HEK293 (cell line): ENCODE results near the gene EPAS1.
A peak's percentile ranks its signal among the peaks of the same experiment; 100 is the strongest.

Experiments used
- CTCF ChIP-seq: fragments of 450-650 bp; formaldehyde crosslinking; IDR thresholded peaks from 2 replicates; pipeline ENCODE4 v1.5.1; 2016; ENCODE audit warnings: missing biosample characterization, missing genetic modification characterization
- SCRT2 ChIP-seq: fragments of 450-650 bp; formaldehyde crosslinking; IDR thresholded peaks from 2 replicates; pipeline ENCODE4 v1.5.1; 2016; ENCODE audit warnings: missing biosample characterization, missing genetic modification characterization
- ZIC2 ChIP-seq: fragments of 450-650 bp; formaldehyde crosslinking; IDR thresholded peaks from 2 replicates; pipeline ENCODE4 v1.5.1; 2016; ENCODE audit warnings: missing biosample characterization, missing genetic modification characterization
- ZNF280C ChIP-seq: fragments of 450-650 bp; formaldehyde crosslinking; IDR thresholded peaks from 2 replicates; pipeline ENCODE4 v1.5.1; 2016; ENCODE audit warnings: missing biosample characterization, missing genetic modification characterization
- ZNF302 ChIP-seq: fragments of 450-650 bp; formaldehyde crosslinking; IDR thresholded peaks from 2 replicates; pipeline ENCODE4 v1.5.1; 2016; ENCODE audit warnings: missing biosample characterization, missing genetic modification characterization, low read depth
- ZNF37A ChIP-seq: fragments of 450-650 bp; IDR thresholded peaks from 2 replicates; pipeline ENCODE4 v1.5.1; 2018; ENCODE audit warnings: missing biosample characterization, missing genetic modification characterization
- ZNF704 ChIP-seq: fragments of 450-650 bp; formaldehyde crosslinking; IDR thresholded peaks from 2 replicates; pipeline ENCODE4 v1.5.1; 2016; ENCODE audit warnings: missing biosample characterization, missing genetic modification characterization
- TF ChIP-seq, protein P1 (sequence below): IDR thresholded peaks from 2 replicates; pipeline ENCODE4 v1.6.1; 2011; ENCODE audit warnings: mild to moderate bottlenecking, low read depth, low read length, borderline replicate concordance

- no peak for TF ChIP-seq ZNF280C (tag by site-specific recombination)
- no peak for TF ChIP-seq CTCF
- TF ChIP-seq, protein P1, sequence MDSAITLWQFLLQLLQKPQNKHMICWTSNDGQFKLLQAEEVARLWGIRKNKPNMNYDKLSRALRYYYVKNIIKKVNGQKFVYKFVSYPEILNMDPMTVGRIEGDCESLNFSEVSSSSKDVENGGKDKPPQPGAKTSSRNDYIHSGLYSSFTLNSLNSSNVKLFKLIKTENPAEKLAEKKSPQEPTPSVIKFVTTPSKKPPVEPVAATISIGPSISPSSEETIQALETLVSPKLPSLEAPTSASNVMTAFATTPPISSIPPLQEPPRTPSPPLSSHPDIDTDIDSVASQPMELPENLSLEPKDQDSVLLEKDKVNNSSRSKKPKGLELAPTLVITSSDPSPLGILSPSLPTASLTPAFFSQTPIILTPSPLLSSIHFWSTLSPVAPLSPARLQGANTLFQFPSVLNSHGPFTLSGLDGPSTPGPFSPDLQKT: no peak
- TF ChIP-seq ZNF37A (tag by site-specific recombination): no peak
- no peak for TF ChIP-seq ZNF302 (tag by site-specific recombination)
- TF ChIP-seq ZIC2 (tag by site-specific recombination): no peak
- 0 out of 2 replicates have a peak, but pooled peaks have one; percentile 27 for TF ChIP-seq SCRT2 (tag by site-specific recombination)
- TF ChIP-seq ZNF704: no peak
Observed at GRCh38 chr2:46337208-46337994, 40.2 kb downstream of the EPAS1 start.
